GM12878 (cell line): Measurements from ENCODE around the gene ZNF350. TPM values are rescaled to one million over a fixed set of nuclear protein-coding genes. Genes with fewer than 3 reads are reported as not detected.

Experiments
- ATAC-seq: fragments of 200-7000 bp; cut with Tn5 transposase; 3 replicates; pipeline ENCODE4 v1.9.1; 2020; ENCODE audit warnings: mild to moderate bottlenecking, moderate library complexity
- BruUV-seq: library from RNA; stranded (reverse); fragments of 400-500 nt; replicated peaks from 2 replicates; lab custom pipeline; 2021; lab: Mats Ljungman, UMichigan
- CTCF ChIA-PET: fragments of 300-600 bp; sonication (Branson Sonifier 250); formaldehyde crosslinking; extraction: SDS; loops from one replicate; lab custom pipeline; 2021; ENCODE audit warnings: inconsistent platforms; lab: Yijun Ruan, JAX
- POLR2A ChIA-PET: fragments of 350-600 bp; formaldehyde crosslinking; extraction: SDS; loops from one replicate; lab custom pipeline; 2021; ENCODE audit warnings: inconsistent platforms; lab: Charles Lee
- RAD21 ChIA-PET: fragments of 300-600 bp; sonication (Branson Sonifier 250); formaldehyde crosslinking; loops from one replicate; lab custom pipeline; 2023; ENCODE audit warnings: antibody characterized with exemption; ENCODE audit not compliant: unreplicated experiment; lab: Charles Lee
- SMC1A ChIA-PET: fragments of 300-600 bp; sonication (Branson Sonifier 250); formaldehyde crosslinking; loops from one replicate; lab custom pipeline; 2023; ENCODE audit not compliant: unreplicated experiment, uncharacterized antibody; lab: Charles Lee
- DNase-seq: peaks from one replicate; pipeline ENCODE4 v3.0.0-alpha.2; 2011; ENCODE audit warnings: low read depth, low spot score
- FAIRE-seq: peaks from 3 replicates; lab custom pipeline; 2011; peaks lifted over from hg19 to GRCh38; lab: Jason Lieb, UNC
- H2AFZ ChIP-seq: 2 replicates; pipeline ENCODE4 v1.6.0; 2011; ENCODE audit warnings: low read depth, low read length, control low read depth; ENCODE audit not compliant: control insufficient read depth
- H3K27ac ChIP-seq: 2 replicates; pipeline ENCODE4 v1.5.1; 2011; ENCODE audit warnings: control low read depth; ENCODE audit not compliant: control insufficient read depth, insufficient read depth
- H3K27me3 ChIP-seq, 2 experiments: replicated peaks in 1 of 2; 2 replicates each; pipeline versions ENCODE4 v1.6.0 to v1.6.1; 2011; ENCODE audit warnings: low read length in 1 of 2; ENCODE audit not compliant: control insufficient read depth in 2 of 2, insufficient read depth in 2 of 2
- H3K36me3 ChIP-seq, 2 experiments: 2 replicates each; pipeline ENCODE4 v1.5.1; 2011; ENCODE audit warnings: low read length in 1 of 2; ENCODE audit not compliant: control insufficient read depth in 2 of 2, insufficient read depth in 2 of 2
- H3K4me1 ChIP-seq: 2 replicates; pipeline ENCODE4 v1.6.1; 2011; ENCODE audit warnings: mild to moderate bottlenecking, low read length, moderate library complexity, mixed read lengths; ENCODE audit not compliant: control insufficient read depth, insufficient read depth
- H3K4me2 ChIP-seq: 2 replicates; pipeline ENCODE4 v1.6.0; 2011; ENCODE audit warnings: control low read depth; ENCODE audit not compliant: control insufficient read depth, insufficient read depth
- H3K4me3 ChIP-seq: fragments of 200-600 bp; sonication (generic); 2 replicates; pipeline ENCODE4 v1.5.1; 2016
- H3K79me2 ChIP-seq: 2 replicates; pipeline ENCODE4 v1.6.0; 2011; ENCODE audit warnings: low read length; ENCODE audit not compliant: control insufficient read depth, insufficient read depth
- H3K9ac ChIP-seq: 2 replicates; pipeline ENCODE4 v1.8.0; 2011; ENCODE audit warnings: low read length, control low read depth, mixed read lengths; ENCODE audit not compliant: control insufficient read depth, insufficient read depth
- H3K9me3 ChIP-seq: replicated peaks from 3 replicates; pipeline ENCODE4 v1.5.1; 2011; ENCODE audit warnings: mild to moderate bottlenecking, low read length; ENCODE audit not compliant: control insufficient read depth, insufficient read depth
- H4K20me1 ChIP-seq: 2 replicates; pipeline ENCODE4 v1.6.0; 2011; ENCODE audit not compliant: control insufficient read depth, insufficient read depth
- ATF2 ChIP-seq: IDR thresholded peaks from 2 replicates; pipeline ENCODE4 v1.6.1; 2012; ENCODE audit warnings: low read length, inconsistent platforms
- CEBPZ ChIP-seq: fragments of 150-350 bp; IDR thresholded peaks from 2 replicates; pipeline ENCODE4 v1.6.1; 2016; ENCODE audit warnings: low read depth, low read length
- EED ChIP-seq: sonication (generic); IDR thresholded peaks from 2 replicates; pipeline ENCODE4 v1.6.1; 2016; ENCODE audit warnings: antibody characterized with exemption, low read depth
- PBX3 ChIP-seq: IDR thresholded peaks from 2 replicates; pipeline ENCODE4 v1.6.1; 2011; ENCODE audit warnings: mild to moderate bottlenecking, low read depth, low read length, moderate library complexity; ENCODE audit not compliant: insufficient replicate concordance
- SREBF1 ChIP-seq: IDR thresholded peaks from 2 replicates; pipeline ENCODE4 v1.6.1; 2012; ENCODE audit warnings: mild to moderate bottlenecking, low read length
- USF1 ChIP-seq: IDR thresholded peaks from 2 replicates; pipeline ENCODE4 v1.6.1; 2011; ENCODE audit warnings: borderline replicate concordance, low read depth, mild to moderate bottlenecking, moderate library complexity, mixed read lengths, low read length; ENCODE audit not compliant: insufficient read depth; ENCODE audit errors: extremely low read length
- YBX1 ChIP-seq: fragments of 450-650 bp; IDR thresholded peaks from 2 replicates; pipeline ENCODE4 v1.6.1; 2016; ENCODE audit warnings: antibody characterized with exemption
- YY1 ChIP-seq: IDR thresholded peaks from 2 replicates; pipeline ENCODE4 v1.6.1; 2011; ENCODE audit warnings: low read depth, mild to moderate bottlenecking, low read length
- ZNF207 ChIP-seq: fragments of 450-650 bp; IDR thresholded peaks from 2 replicates; pipeline ENCODE4 v1.6.1; 2014; ENCODE audit warnings: antibody characterized with exemption, mild to moderate bottlenecking, borderline replicate concordance
- ZNF274 ChIP-seq: IDR thresholded peaks from one replicate; pipeline ENCODE4 v1.8.0; 2011; ENCODE audit not compliant: insufficient read length, insufficient read depth
- ZNF622 ChIP-seq: fragments of 450-650 bp; IDR thresholded peaks from 2 replicates; pipeline ENCODE4 v1.6.1; 2017; ENCODE audit warnings: mild to moderate bottlenecking, inconsistent platforms
- WGBS: methylation state at CpG from one replicate; pipeline ENCODE4 v1.1.6; 2016; ENCODE audit warnings: low lambda C conversion rate; ENCODE audit not compliant: insufficient replicate concordance, insufficient coverage; ENCODE audit errors: missing lambda C conversion rate; 5-methylcytosine and 5-hydroxymethylcytosine counted together
- in situ Hi-C: fragments of 300-500 bp; cut with MboI; formaldehyde crosslinking; loops from 9 replicates; pipeline ENCODE4 v1.14.3; 2018; ENCODE audit warnings: mixed read lengths
- intact Hi-C: fragments of 100-400 bp; cut with micrococcal nuclease; formaldehyde crosslinking; loops from one replicate; pipeline ENCODE4 v1.14.2; 2022; ENCODE audit not compliant: unreplicated experiment
- polyA plus RNA-seq, 11 experiments: library from polyadenylated mRNA; depleted of rRNA in 4 of 11; unstranded in 6 of 11; stranded (reverse) in 5 of 11; fragments of >200 nt; fragmentation: Nextera tagmentation in 4 of 11; fragmentation: Illumina TruSeq in 1 of 11; extraction: Ambion mirVana in 4 of 11; extraction: Trizol in 1 of 11; gene quantifications; 1 replicate in 1 of 11; 2 replicates in 10 of 11; pipeline versions ENCODE4 v1.2.1 to v1.2.3, GENCODE V29; 2011 to 2016; ENCODE audit warnings: inconsistent platforms in 2 of 11, missing spikeins in 2 of 11, low read depth in 1 of 11
- total RNA-seq, 4 experiments: library from RNA; depleted of rRNA in 3 of 4; stranded (reverse); fragments of >200 nt in 3 of 4; fragmentation: Illumina TruSeq in 1 of 4; extraction: Trizol in 1 of 4; gene quantifications; 2 replicates each; pipeline versions ENCODE4 v1.2.1 to v1.2.3, GENCODE V29; 2013 to 2021

ZNF350 gene
- total and polyA plus RNA-seq, 10 of the 15 experiments (the other 5 are each of a cell fraction or from before 2014, with no cell fraction given): 6.4 to 11.8 (median 10.0) TPM

- TF ChIP-seq USF1 (no peak), SREBF1 (no peak), YBX1 (no peak), ZNF622 (no peak), ATF2 (no peak), ZNF274 (no peak)
Measured at GRCh38 chr19:52020506-52020905, 33.9 kb upstream of the ZNF350 start (continued).

GRCh38 chr19:52010674-52011073 lies 24.0 kb upstream of the ZNF350 start:
- H4K20me1 ChIP-seq: no peaks in the 10 kb centered on the region
- no peak overlapping the region for H2AFZ ChIP-seq
- TF ChIP-seq EED (no peak), YY1 (no peak), PBX3 (no peak), CEBPZ (no peak), ZNF207 (no peak)
- H3K9ac ChIP-seq: no peak overlapping the region
- H3K27ac ChIP-seq: no peak overlapping the region
- H3K4me3 ChIP-seq: no peak overlapping the region
- H3K36me3 ChIP-seq: no peaks in the 10 kb centered on the region; a peak in 1 of 4 replicates
- DNase-seq (no peak), FAIRE-seq (no peak), ATAC-seq (no peak)
- ChIA-PET RAD21 (no interaction called here), SMC1A (no interaction called here), CTCF (no interaction called here), POLR2A (no interaction called here)
- no peaks in the 10 kb centered on the region for H3K27me3 ChIP-seq
- 100% methylated on average over 1 of the region's 1 CpG for WGBS
- H3K4me1 ChIP-seq: no peaks in the 10 kb centered on the region; the same call in 1 of the 2 replicates
- in situ Hi-C loops (no loop called here), intact Hi-C loops (no loop called here)
- peaks cover 13% of the 10 kb centered on the region; the same call in 2 of the 3 replicates for H3K9me3 ChIP-seq
- peaks cover 4% of the 10 kb centered on the region; the same call in 1 of the 2 replicates for H3K79me2 ChIP-seq
- no peak overlapping the region for H3K4me2 ChIP-seq
- no TSS peak for BruUV-seq
